Measurements from ENCODE around the gene HSD11B2.

HSD11B2 gene

DNA sequence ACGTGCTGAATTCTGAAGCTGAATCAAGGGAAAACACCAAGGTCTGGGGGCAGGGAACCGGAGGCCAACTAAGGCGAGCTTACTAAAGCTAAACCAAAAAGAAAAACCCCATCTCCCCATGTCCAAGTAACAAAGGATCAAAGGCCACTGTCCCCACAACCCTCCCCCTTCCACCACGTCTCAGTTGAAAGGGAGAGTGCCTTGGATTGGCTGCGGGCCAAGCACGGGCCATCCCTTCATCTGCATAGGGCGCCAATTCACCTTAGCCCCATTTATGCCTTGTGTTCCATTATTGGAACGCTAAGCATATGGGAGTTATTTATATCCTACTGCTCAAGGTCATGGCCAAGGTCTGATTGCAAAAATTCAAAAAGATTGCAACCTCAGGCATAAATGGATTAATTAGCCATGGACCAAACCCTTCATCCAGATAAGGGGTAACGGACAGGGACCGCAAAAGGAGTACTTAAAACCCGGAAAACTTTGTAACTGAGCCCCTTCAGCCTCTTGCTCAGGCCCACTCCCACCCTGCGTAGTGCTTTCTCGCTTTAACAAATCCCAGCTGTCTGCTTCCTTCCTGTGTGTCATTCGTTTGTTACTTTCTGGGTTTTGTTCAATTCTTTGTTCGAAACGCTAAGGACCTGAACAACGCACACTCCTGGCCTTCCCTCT is 50.8 kb downstream of the HSD11B2 start:
- DNase-seq, result no peak

- DNase-seq, result no peak
Observed at GRCh38 chr16:67482233-67482924, 51.5 kb downstream of the HSD11B2 start.

- DNase-seq, result no peak
Observed at GRCh38 chr16:67483150-67483549, 52.2 kb downstream of the HSD11B2 start, which contains the start of gene AGRP. Gene AGRP, minus strand, starts transcription at chr16:67483547. Its CDS starts 149 bp downstream, at chr16:67483398.

DNA sequence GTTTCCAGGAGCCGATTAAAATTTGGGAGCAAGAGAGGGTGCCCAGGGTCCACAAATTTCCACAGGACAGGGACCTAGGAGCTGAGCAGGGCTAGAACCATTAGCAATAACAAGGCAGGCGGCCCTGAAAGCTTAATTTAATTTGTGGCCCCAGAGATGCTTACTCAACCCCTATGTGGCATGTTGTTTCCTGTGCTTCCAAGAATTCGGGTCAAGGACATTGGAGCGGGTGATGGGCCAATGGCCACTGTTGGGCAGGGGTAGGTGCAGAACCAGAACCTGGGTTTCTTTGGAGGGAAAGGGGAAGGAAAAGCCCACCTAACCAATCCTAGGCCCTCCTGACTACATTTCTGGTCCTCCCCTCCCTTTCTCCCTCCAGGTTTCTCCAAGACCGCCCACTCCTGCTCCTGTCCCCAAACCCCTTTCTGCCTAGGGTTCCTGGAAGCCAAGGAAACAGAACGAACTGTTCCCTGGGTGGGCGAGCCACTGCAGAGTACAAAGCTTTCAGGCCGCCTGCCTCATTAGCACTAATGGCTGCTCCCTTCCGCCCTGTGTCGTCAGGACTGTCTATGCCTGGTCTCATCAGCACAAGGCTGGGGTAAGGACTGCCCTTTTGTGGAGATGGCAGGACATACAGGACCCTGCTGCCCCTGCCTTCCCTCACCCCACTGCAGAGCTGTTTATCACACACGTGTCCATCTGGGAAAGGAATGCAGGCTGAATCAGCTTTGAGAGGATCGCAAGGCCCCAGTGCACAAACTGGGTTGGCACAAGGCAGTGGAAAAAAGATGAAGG is 53.0 kb downstream of the HSD11B2 start:
- DNase-seq, result no peak

DNA sequence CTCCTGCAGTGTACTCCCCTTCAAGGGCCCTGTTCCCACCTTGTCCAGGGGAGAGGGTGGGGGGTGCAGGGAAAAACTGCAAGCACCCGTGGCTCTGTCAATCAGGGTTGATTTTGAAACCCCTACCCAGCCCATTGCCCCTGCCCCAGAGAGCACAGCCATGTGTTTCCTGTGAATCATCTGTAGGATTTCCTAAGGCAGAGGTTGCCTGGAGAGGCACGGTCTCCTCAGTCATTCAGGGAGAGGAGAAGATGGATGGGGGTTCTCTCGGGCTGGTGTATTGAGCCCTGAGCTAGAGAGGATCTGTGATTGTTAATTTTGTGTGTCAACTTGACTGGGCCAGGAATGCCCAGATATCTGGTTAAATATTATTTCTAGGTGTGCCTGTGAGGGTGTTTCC is 55.9 kb downstream of the HSD11B2 start:
- DNase-seq, result no peak

All from activated CD4-positive, alpha-beta T cell treated with anti-CD3 and anti-CD28 coated beads for 1 hour (primary cell).